Testis (tissue), 3 donors: ENCODE data around the gene CASP14. TPM values are rescaled to one million over a fixed set of nuclear protein-coding genes. Genes with fewer than 3 reads are reported as not detected.
"Not testable (repeated sequence)": the region's sequence is repeated elsewhere in the genome, so short reads cannot be mapped to it uniquely, and the experiment has no call there.

Experiments used
- DNase-seq: peaks from one replicate; pipeline ENCODE4 v3.0.0-alpha.2; 2019
- H3K27ac ChIP-seq, 2 donors: fragments of 200-600 bp; sonication (generic); one replicate each; pipeline ENCODE4 v1.5.1; 2019
- H3K27me3 ChIP-seq: fragments of 200-600 bp; sonication (generic); one replicate; pipeline ENCODE4 v1.5.1; 2019
- H3K36me3 ChIP-seq: fragments of 200-600 bp; sonication (generic); one replicate; pipeline ENCODE4 v1.5.1; 2017; ENCODE audit warnings: low read depth; ENCODE audit errors: missing control alignments
- H3K4me1 ChIP-seq: fragments of 200-600 bp; sonication (generic); one replicate; pipeline ENCODE4 v1.5.1; 2019
- H3K4me3 ChIP-seq, 2 donors: fragments of 200-600 bp; sonication (generic); one replicate each; pipeline ENCODE4 v1.5.1; 2017 to 2019
- H3K9me3 ChIP-seq: fragments of 200-600 bp; sonication (generic); one replicate; pipeline ENCODE4 v1.5.1; 2017
- CTCF ChIP-seq, 3 experiments: fragments of 450-650 bp in 2 of 3; fragments of 200-600 bp in 1 of 3; sonication (generic) in 1 of 3; IDR thresholded peaks; one replicate each; pipeline ENCODE4 v1.5.1; 2016 to 2019; ENCODE audit warnings: antibody characterized with exemption in 3 of 3, mild to moderate bottlenecking in 2 of 3, moderate library complexity in 1 of 3
- POLR2A ChIP-seq: fragments of 450-650 bp; IDR thresholded peaks from one replicate; pipeline ENCODE4 v1.6.1; 2017; ENCODE audit warnings: antibody characterized with exemption, mild to moderate bottlenecking, moderate library complexity
- WGBS, 2 donors: methylation state at CpG; one replicate each; pipeline ENCODE4 v1.1.5; 2018; 5-methylcytosine and 5-hydroxymethylcytosine counted together
- intact Hi-C: fragments of 100-400 bp; cut with DNase I; formaldehyde crosslinking; loops from one replicate; pipeline ENCODE4 v1.15.1; 2023; ENCODE audit warnings: low total_unique reads
- polyA plus RNA-seq: library from polyadenylated mRNA; stranded (reverse); fragments of 350-450 nt; fragmentation: Illumina TruSeq; extraction: RNeasy Lipid Tissue Mini Kit (QIAGEN cat#74804); gene quantifications from one replicate; pipeline ENCODE4 v1.2.3, GENCODE V29; 2014; ENCODE audit warnings: low read depth, low replicate concordance; ENCODE audit not compliant: insufficient read depth
- total RNA-seq, 2 donors: library from RNA; depleted of rRNA; stranded (reverse); fragments of >200 nt; gene quantifications; one replicate each; pipeline ENCODE4 v1.2.3, GENCODE V29; 2016

Gene CASP14
- total and polyA plus RNA-seq, 3 donors from 2014 or later = 0.12 to 0.21 (median 0.16) TPM

- no peaks in the 10 kb centered on the region for H3K4me1 ChIP-seq
- H3K27ac ChIP-seq = no peak overlapping the region
- H3K9me3 ChIP-seq = no peaks in the 10 kb centered on the region
- TF ChIP-seq CTCF (IDR thresholded peaks at IDR 0.05) = no peak
- TF ChIP-seq POLR2A = no peak
- no peak for DNase-seq
- H3K4me3 ChIP-seq = no peak overlapping the region
- no peaks in the 10 kb centered on the region for H3K27me3 ChIP-seq
- no peaks in the 10 kb centered on the region for H3K36me3 ChIP-seq
- intact Hi-C loops = loop anchor here (10.0 kb wide), 2 partner anchors 62 to 462 kb away; no protein-coding TSS in a partner anchor
- 79 to 83% methylated on average over 2 of the region's 2 CpGs for WGBS, 2 donors
Measured at GRCh38 chr19:15093001-15093400, 43.7 kb downstream of the CASP14 start.

GRCh38 chr19:15096223-15096622, 46.9 kb downstream of the CASP14 start:
- no peaks in the 10 kb centered on the region for H3K4me1 ChIP-seq
- no peak for DNase-seq
- no peak overlapping the region for H3K4me3 ChIP-seq
- no peak overlapping the region for H3K27ac ChIP-seq
- WGBS, 2 donors = 86 to 97% methylated on average over 3 of the region's 3 CpGs
- intact Hi-C loops = loop anchor here (10.0 kb wide), 2 partner anchors 59 to 459 kb away; no protein-coding TSS in a partner anchor
- TF ChIP-seq POLR2A (no peak), CTCF (IDR thresholded peaks at IDR 0.05) (no peak)
- no peaks in the 10 kb centered on the region for H3K9me3 ChIP-seq
- no peaks in the 10 kb centered on the region for H3K36me3 ChIP-seq
- no peaks in the 10 kb centered on the region for H3K27me3 ChIP-seq

GRCh38 chr19:15097980-15098379, 48.7 kb downstream of the CASP14 start:
- H3K4me3 ChIP-seq = not testable (repeated sequence)
- WGBS, 2 donors = 76 to 86% methylated on average over 6 of the region's 6 CpGs
- intact Hi-C loops = loop anchor here (10.0 kb wide), 2 partner anchors 57 to 457 kb away; no protein-coding TSS in a partner anchor

GRCh38 chr19:15098460-15098859, 49.2 kb downstream of the CASP14 start:
- H3K9me3 ChIP-seq = no peaks in the 10 kb centered on the region
- H3K4me3 ChIP-seq = no peak overlapping the region
- intact Hi-C loops = loop anchor here (10.0 kb wide), 2 partner anchors 56 to 456 kb away; no protein-coding TSS in a partner anchor
- H3K4me1 ChIP-seq = no peaks in the 10 kb centered on the region
- 78 to 79% methylated on average over 10 of the region's 10 CpGs for WGBS, 2 donors
- H3K27me3 ChIP-seq = no peaks in the 10 kb centered on the region
- no peak for DNase-seq
- no peaks in the 10 kb centered on the region for H3K36me3 ChIP-seq
- TF ChIP-seq CTCF (IDR thresholded peaks at IDR 0.05) (no peak), POLR2A (no peak)
- no peak overlapping the region for H3K27ac ChIP-seq

More at GRCh38 chr19:15097980-15098379, 48.7 kb downstream of the CASP14 start:
- not testable (repeated sequence) for H3K9me3 ChIP-seq, DNase-seq, H3K4me1 ChIP-seq, H3K36me3 ChIP-seq, H3K27me3 ChIP-seq, H3K27ac ChIP-seq

- no peak for DNase-seq
- no peak overlapping the region for H3K4me3 ChIP-seq
- 92 to 97% methylated on average over 3 of the region's 3 CpGs for WGBS, 2 donors
- H3K9me3 ChIP-seq = no peaks in the 10 kb centered on the region
- no peaks in the 10 kb centered on the region for H3K27me3 ChIP-seq
- no peaks in the 10 kb centered on the region for H3K4me1 ChIP-seq
- no peak for TF ChIP-seq POLR2A
- no peak for TF ChIP-seq CTCF (IDR thresholded peaks at IDR 0.05)
- no peaks in the 10 kb centered on the region for H3K36me3 ChIP-seq
- no peak overlapping the region for H3K27ac ChIP-seq
- intact Hi-C loops = loop anchor here (10.0 kb wide), 2 partner anchors 56 to 456 kb away; no protein-coding TSS in a partner anchor
Measured at GRCh38 chr19:15099017-15099582, 49.8 kb downstream of the CASP14 start.
